NCI-H526 treated with DMSO at 0.1 percent for 48 hours (cell line): ENCODE data around the gene LGALSL.

Experiments
- DNase-seq: peaks from one replicate; lab custom pipeline; 2025; lab: John Stamatoyannopoulos, UW

Gene LGALSL

DNA sequence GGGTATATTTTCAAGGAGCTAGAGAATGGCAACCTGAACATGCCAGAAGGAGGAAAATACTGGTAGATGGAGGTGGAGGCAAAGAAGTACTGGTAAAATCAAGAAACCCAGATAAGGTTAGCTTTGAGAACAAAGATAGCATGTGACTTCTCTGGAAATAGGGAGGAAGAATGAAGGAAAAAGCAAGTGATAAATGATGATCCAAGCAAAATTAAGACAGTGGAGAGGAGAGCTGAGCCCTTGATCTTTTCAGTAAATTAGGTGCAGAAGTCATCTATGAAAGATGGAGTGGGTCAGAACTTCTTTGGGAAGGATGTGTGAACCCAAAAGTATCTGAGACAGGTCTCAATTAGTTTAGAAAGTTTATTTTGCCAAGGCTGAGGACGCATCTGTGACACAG lies 44.5 kb downstream of the LGALSL start:
- DNase-seq: no peak

DNA sequence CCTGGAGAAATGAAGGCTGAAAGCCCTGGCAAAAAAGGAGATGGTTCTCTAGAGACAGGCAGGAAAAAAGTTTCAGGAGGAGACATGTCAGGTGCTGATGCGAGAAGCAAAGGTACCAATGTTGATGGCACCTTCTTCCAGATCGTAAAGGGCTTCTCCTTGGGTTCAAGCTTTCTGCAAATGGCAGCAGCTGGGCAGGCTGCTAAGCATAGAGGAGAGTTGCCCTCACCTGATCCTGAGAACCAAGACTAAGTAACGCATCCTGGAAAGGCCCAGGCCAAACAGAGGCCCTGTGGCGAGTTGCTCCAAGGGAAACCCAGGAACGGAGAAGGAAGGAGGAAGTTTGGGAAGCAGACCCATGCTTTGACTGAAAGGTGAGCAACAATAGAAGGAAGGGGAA lies 46.6 kb downstream of the LGALSL start:
- DNase-seq: no peak

DNA sequence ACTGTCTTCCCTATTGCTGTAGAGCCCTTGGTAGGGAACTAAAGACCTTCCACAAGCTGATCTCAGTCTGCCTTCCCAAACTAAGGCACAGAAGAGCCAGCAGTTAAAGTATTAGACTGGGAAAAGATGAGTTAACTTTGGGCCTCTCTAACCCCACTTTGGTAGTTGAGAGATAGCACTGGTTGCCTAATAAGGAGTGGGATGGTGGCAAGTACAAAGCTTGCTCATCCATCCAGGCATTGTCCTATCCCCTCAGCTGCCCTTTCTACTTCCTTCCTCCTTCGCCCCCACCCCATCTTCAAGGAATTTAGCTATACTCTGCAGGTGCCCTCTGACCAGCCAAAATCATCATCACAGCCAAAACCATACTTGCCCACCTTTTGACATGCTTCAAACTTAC lies 48.0 kb downstream of the LGALSL start:
- no peak for DNase-seq

DNA sequence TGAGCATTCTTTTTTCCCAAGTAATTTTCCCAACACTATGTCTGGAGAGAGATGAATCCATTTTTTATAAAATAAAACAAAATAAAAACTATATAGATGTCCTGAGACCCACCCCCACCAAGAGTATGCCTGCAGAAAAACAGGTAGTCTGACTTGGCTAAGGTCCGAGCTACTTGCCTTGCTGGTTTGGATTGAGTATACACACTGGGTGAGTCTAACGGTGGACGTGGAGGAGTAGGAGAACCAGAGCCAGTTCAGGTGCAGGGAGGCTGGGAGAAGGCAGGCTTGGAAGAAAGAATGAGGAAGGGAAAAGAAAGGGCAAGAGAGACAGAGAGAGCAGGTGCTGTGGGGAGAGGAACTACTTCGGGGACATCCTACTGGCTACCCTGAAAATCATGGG lies 48.9 kb downstream of the LGALSL start:
- no peak for DNase-seq

DNA sequence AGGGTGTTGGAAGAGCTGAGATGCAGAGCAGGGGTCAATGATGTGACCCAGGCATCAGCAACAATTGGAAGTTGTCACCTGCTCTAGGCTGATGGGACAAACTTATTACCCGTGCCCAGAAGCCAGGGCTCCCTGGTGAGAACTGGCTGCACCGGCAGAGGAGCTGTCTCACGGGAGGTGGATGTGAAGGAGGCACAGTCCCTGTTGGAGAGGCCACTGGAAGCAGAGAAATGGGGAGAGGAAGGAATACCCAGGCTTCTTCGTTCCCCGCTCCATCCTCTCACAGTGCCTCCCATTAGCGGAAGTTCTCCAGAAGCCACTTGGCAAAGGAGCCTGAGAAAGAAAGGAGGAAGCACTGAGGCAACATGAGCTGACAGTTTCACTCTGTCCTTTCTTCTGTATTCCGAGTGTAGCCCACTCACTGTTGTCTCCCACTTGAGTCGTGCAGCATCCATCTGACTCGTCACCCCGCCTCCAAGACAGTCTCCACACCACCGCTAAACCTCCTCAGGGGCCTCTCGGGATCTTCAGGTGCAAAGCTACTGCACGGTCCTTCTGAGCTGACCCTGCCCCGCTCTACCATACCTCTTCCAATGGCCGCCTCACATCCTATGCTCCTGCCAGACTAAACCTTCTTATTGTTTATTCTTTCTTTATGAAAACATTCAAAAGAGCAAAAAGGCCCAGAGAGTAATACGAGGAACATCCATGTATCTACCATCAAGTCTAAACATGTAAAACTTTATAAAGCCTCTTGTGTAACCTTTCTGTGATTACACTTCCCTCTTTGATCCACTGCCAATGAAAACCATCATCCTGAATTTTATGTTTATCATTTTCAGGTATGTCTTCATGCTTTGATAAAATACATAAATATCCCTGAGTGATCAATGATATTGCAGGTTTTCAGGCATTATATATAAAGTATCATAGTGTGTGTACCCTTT lies 51.1 kb downstream of the LGALSL start:
- no peak for DNase-seq

DNA sequence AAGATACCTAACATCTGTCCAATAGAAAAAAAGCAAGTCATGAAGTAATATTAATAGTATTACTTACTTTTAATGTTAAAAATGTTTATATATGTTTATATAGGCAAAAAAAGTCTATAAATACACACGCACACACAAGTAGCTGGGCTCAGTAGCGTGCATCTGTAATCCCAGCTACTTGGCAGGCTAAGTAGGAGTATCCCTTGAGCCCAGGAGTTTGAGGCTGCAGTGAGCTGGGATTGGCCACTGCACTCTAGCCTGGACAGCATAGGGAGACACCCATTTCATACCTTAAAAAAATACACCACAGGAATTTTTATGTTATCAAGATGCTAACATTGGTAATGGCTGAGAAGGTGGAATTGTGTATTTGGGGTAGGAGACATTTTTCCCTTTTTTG lies 52.7 kb downstream of the LGALSL start:
- no peak for DNase-seq
